ENCODE measurements around the gene TEX264.
"Not testable (repeated sequence)": the region's sequence is repeated elsewhere in the genome, so short reads cannot be mapped to it uniquely, and the experiment has no call there.

The TEX264 gene

DNA sequence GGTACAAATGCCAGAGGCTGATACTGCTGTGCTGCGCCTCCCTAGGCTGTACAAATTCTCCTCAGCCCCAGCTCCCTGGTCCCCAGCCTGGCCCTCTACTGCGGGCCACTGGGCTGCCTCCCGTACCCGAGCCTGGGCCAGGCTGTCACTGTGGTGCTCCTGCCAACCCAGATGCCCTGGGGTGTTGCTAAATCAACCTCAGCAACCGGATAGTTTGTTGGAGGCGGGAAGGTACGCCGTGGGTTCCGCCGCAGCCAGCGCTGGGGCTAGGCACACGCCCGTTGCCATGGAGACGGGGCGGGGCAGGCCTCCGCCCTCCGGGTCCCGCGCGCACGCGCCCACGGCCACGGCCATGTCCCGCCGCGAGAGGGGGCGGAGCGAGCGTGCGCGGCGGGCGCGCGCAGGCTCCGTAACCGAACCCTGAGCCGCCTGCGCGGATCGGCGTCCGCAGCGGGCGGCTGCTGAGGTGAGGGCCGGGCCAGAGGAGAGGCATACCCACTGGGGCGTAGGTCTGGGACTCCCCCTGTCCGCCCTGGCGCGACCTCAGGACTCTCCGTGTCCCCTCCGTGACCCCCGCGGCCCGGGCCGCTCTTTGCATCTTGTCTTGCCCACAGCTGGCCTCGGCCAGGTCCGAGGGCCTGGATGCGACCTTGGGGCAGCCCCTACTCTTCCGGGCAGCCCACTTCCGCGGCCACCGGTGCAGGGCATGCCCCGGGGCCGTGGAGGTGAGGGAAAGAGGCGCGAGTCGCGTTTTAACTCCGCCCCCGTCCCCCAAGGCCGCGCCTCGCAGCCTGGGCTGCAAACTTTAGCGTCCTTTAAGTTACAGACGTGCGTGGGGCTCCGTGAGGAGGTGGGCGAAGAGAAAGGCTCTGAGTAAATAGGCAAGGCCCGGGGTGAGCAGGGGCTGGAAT lies at the start of gene TEX264:
Gene TEX264 (plus strand): TSS at position 430 of the 911 bp plus-strand sequence. CDS start 3,053 bp downstream, outside the sequence.
- peak; percentile 78 to 87 for DNase-seq (ENCODE audit: low read depth in 1 of 2, low spot score in 1 of 2)

- no peak for DNase-seq (ENCODE audit: low read depth in 1 of 2, low spot score in 1 of 2)
Measured at GRCh38 chr3:51622413-51622812, 48.6 kb upstream of the TEX264 start.

DNA sequence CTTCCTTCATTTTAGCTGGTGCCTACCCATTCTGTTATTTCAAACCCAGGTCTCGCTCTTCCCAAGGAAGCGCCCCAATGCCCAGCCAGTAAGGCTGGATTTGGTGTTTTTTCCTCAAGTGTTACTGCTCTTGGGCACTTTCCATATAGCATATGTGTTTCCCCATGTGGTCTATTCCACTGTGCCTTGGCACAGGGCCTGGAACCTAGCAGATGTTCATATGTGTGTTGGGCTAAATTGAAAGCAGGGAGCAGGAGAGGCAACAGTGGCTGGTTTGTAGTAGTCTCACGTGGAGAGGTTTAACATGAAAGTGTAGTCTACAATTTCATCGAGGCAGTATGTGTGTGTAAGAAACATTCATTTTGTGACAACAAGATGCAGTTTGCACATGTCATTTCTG lies 48.2 kb upstream of the TEX264 start:
- no peak for DNase-seq (ENCODE audit: low read depth in 1 of 2, low spot score in 1 of 2)

- no peak for DNase-seq (ENCODE audit: low read depth in 1 of 2, low spot score in 1 of 2)
Measured at GRCh38 chr3:51630513-51630912, 40.5 kb upstream of the TEX264 start.

GRCh38 chr3:51637144-51637940 lies 33.7 kb upstream of the TEX264 start:
- DNase-seq (ENCODE audit: low read depth in 1 of 2, low spot score in 1 of 2), result no peak

DNA sequence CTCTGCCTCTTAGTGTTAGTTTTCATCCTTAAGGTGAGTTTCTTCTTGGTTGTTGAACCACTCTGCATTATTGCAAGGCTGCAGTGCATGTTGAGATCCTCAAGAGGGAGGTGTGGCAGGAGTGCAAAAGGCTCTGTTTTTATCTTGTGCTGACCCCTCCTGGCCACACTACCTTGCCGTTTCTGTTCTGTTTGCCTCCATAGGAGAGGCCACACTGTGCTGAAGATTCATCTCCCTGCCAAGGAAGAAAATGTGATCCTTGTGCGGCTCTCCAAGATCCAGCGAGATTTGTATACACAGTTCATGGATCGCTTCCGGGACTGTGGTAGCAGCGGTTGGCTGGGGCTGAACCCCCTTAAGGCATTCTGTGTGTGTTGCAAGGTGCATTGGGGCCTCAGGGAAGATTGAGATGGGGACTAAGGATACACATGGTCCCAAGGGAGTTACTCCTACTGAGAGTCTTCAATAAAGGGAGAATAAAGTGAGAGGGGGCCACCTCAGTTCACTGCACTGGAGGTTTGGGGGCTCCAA lies 33.0 kb upstream of the TEX264 start:
- no peak for DNase-seq (ENCODE audit: low read depth in 1 of 2, low spot score in 1 of 2)

DNA sequence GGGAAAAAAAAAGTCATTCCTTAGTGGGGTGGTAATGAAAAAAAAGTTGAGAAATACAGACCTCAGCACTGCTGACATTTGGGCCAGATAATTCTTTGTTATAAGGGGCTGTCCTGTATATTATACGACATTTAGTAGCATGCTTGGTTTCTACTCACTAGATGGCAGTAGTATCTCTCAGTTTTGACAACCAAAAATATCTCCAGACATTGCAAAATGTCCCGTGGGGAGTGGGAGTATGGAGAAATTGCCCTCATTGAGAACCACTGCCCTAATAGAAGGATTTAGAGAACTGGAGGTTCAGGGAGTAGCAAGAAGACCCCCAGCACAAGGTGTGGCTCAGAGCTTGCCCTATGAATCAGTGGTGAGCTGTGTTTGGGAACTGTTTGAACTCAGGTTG lies 28.6 kb upstream of the TEX264 start:
- DNase-seq (ENCODE audit: low read depth in 1 of 2, low spot score in 1 of 2), result no peak

GRCh38 chr3:51646091-51646490 lies 25.0 kb upstream of the TEX264 start:
- no peak for DNase-seq (ENCODE audit: low read depth in 1 of 2, low spot score in 1 of 2)

DNA sequence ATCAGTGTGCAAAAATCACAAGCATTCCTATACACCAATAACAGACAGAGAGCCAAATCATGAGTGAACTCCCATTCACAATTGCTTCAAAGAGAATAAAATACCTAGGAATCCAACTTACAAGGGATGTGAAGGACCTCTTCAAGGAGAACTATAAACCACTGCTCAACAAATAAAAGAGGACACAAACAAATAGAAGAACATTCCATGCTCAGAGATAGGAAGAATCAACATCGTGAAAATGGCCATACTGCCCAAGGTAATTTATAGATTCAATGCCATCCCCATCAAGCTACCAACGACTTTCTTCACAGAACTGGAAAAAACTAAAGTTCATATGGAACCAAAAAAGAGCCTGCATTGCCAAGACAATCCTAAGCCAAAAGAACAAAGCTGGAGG lies 18.9 kb upstream of the TEX264 start:
- DNase-seq (ENCODE audit: low read depth in 1 of 2, low spot score in 1 of 2), result not testable (repeated sequence)

- not testable (repeated sequence) for DNase-seq (ENCODE audit: low read depth in 1 of 2, low spot score in 1 of 2)
Measured at GRCh38 chr3:51653409-51653808, 17.6 kb upstream of the TEX264 start.

DNA sequence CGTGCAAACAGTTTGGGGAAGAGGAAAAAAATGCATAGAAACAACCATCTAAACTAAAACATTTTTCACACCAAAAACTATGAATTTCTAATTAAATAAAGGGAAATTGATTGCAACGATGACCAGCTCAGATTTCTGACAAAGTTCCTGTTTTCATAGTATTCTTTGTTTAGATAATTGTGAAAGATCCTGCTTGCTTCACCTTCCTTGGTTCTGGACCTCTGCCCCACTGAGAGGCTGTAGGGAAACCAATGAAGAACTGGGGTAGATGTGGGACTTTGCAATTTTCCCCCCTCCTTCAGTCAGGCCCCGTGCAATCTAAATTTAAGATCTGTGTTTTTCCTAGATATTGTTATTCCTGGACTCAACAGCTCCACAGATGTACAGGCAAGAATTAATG lies 13.8 kb upstream of the TEX264 start:
- no peak for DNase-seq (ENCODE audit: low read depth in 1 of 2, low spot score in 1 of 2)

DNA sequence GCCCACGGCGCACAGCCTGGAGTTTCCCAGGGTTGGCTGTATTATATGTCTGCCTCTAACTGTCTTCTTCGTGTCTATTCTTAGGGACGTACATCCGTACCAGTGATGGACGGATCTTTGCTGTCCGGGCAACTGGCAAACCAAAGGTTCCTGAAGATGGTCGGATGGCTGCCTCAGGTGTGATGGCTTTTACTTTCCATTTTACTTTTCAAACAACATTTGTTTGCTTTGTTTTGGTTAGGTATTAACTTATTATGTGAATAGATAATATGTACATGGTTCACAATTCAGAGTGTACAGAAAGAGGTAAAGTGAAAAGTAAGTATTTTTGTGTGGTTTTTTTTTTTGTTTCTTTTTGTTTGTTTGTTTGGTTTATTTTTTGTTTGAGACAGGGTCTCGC lies 11.1 kb upstream of the TEX264 start:
- DNase-seq (ENCODE audit: low read depth in 1 of 2, low spot score in 1 of 2), result no peak

- DNase-seq (ENCODE audit: low read depth in 1 of 2, low spot score in 1 of 2), result no peak
Measured at GRCh38 chr3:51662456-51662855, 8.6 kb upstream of the TEX264 start.

GRCh38 chr3:51668756-51669155 lies 2.3 kb upstream of the TEX264 start:
- DNase-seq (ENCODE audit: low read depth in 1 of 2, low spot score in 1 of 2), result no peak

GRCh38 chr3:51669241-51670052 lies 1.6 kb upstream of the TEX264 start:
- DNase-seq (ENCODE audit: low read depth in 1 of 2, low spot score in 1 of 2), result peak; percentile 63 to 77

DNA sequence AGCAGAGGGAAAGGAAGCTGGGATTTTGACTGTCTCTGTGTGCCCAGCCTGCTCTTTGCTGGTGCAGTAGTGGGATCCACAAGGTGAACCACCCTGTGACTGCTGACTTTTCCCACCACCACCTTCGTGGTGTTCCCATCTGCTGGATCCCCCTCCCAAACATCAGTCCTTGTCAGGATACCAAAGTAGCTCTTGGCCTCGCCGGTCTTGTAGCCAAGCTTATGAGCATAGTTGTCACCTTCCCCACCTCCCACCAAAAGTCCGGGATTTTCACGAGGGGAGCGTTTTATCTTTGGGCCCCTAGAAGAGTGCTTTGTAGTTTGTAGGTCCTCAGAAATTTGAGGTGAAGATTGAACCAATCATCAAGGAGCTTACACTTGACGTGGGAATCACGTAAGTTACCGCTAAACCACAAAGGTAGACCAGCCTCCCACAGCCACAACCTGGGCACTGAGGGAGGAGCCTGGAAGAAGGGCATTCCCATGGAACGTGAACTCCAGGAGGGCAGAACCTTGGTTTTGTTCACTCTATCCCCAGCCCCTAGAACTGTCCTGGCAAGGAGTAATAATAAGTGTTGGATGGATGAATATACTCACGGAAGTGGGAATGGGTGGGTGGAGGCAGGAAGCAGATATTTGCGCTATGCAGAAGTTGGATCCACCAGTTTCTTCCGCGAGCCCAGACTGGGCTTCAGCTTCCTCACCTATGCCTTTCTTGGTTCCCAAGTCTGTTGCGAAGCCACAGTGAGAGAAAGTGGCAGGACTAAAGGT lies 814 bp upstream of the TEX264 start:
- DNase-seq (ENCODE audit: low read depth in 1 of 2, low spot score in 1 of 2), result no peak

- peak in 1 of 2 donors; percentile 53 for DNase-seq (ENCODE audit: low read depth in 1 of 2, low spot score in 1 of 2)
Measured at GRCh38 chr3:51671734-51672475, 853 bp downstream of the TEX264 start.

DNA sequence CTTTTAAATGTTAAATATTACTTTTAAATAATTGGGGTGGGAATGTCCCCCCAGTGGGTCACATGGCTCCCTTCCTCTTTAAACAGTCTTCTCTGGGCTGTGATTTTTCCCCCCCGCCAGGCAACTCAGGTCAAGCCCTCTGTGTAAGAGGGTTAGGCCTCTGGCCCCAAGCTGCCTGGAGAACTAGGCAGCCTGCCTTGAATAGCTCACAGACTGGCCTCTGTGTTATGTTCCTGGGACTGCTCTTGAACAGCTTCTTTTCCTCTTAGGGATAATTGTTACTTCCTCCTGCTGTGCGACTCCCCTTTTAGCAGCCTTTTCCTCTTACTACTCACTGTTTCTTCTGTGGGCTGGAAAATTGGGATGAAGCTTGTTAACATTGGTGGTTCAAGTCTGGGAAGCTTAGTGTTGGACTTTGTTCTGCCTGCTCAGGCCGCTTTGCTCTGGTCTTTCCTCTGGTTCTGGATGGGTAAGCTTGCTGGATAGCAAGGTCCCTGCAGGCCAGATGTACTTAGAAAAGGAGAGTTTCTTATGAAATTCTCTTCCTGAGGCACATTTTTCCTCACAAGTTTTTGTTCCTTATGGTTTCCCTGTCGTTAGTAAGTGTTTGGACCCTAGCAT lies 2.2 kb downstream of the TEX264 start:
- no peak for DNase-seq (ENCODE audit: low read depth in 1 of 2, low spot score in 1 of 2)

All from activated CD4-positive, alpha-beta T cell treated with anti-CD3 and anti-CD28 coated beads, Interleukin-2, amount 50 U/mL, for 24 hours (primary cell).